ENCODE results near the gene MAP6.

- TF ChIP-seq EZH2 (IDR thresholded peaks at IDR 0.05; ENCODE audit: borderline replicate concordance, low read length) = no peak
- no peak for TF ChIP-seq CTCF (IDR thresholded peaks at IDR 0.05; ENCODE audit: low read length)
Measured at GRCh38 chr11:75562836-75563484, 105.9 kb downstream of the MAP6 start.

Measured in OCI-LY1 (cell line).